WERI-Rb-1 (cell line): ENCODE measurements around the gene TRIM63.
"Not testable (repeated sequence)": the region's sequence is repeated elsewhere in the genome, so short reads cannot be mapped to it uniquely, and the experiment has no call there.

Source experiments
- DNase-seq: peaks from one replicate; pipeline ENCODE4 v3.0.0-alpha.2; 2020
- H3K27ac ChIP-seq: fragments of 250-450 bp; sonication (Bioruptor Pico); 2 replicates; pipeline ENCODE4 v1.5.1; 2020; ENCODE audit warnings: mild to moderate bottlenecking, moderate library complexity
- H3K27me3 ChIP-seq: fragments of 250-450 bp; sonication (Bioruptor Pico); 2 replicates; pipeline ENCODE4 v1.5.1; 2021; ENCODE audit warnings: mild to moderate bottlenecking, low read depth, moderate library complexity; ENCODE audit not compliant: insufficient read depth, severe bottlenecking
- H3K36me3 ChIP-seq: fragments of 250-450 bp; sonication (Bioruptor Pico); 2 replicates; pipeline ENCODE4 v1.5.1; 2020; ENCODE audit warnings: mild to moderate bottlenecking, moderate library complexity
- H3K4me3 ChIP-seq: 2 replicates; pipeline ENCODE4 v1.5.1; 2011; ENCODE audit warnings: low read depth, mild to moderate bottlenecking, control low read depth, low read length
- H3K9me3 ChIP-seq: fragments of 250-450 bp; sonication (Bioruptor Pico); 2 replicates; pipeline ENCODE4 v1.5.1; 2021; ENCODE audit warnings: mild to moderate bottlenecking, moderate library complexity; ENCODE audit not compliant: severe bottlenecking
- CTCF ChIP-seq: IDR thresholded peaks from 2 replicates; pipeline ENCODE4 v1.5.1; 2011; ENCODE audit warnings: low read depth, mild to moderate bottlenecking, control low read depth, inconsistent platforms, low read length

The TRIM63 gene

GRCh38 chr1:26097696-26098095 is 30.3 kb upstream of the TRIM63 start:
- Histone ChIP-seq H3K36me3 (no peaks in the 10 kb centered on the region), H3K4me3 (no peak overlapping the region), H3K27me3 (no peaks in the 10 kb centered on the region), H3K27ac (no peak overlapping the region), H3K9me3 (no peaks in the 10 kb centered on the region)
- no peak for DNase-seq
- no peak for TF ChIP-seq CTCF

DNA sequence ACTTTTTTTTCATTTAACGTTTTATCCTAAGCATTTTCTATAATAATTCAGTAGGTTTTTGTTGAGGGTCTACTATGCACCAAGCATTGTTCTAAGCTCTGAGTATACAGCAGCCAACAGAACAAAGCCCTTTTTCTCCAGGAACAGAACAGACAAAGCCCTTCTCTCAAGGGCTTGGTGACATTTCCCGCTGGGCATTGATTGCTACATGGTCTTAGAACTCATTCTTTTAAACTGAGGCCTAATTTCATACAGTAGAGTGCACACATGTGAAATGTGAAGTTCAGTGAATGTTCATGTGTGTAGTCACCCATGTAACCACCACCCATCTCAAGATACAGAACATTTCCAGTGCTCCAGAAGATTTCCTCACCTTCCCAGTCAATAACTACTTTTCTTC is 29.0 kb upstream of the TRIM63 start:
- H3K27me3 ChIP-seq = no peaks in the 10 kb centered on the region
- no peak for TF ChIP-seq CTCF
- no peak overlapping the region for H3K4me3 ChIP-seq
- H3K36me3 ChIP-seq = no peaks in the 10 kb centered on the region
- H3K27ac ChIP-seq = no peak overlapping the region
- no peak for DNase-seq
- H3K9me3 ChIP-seq = no peaks in the 10 kb centered on the region

DNA sequence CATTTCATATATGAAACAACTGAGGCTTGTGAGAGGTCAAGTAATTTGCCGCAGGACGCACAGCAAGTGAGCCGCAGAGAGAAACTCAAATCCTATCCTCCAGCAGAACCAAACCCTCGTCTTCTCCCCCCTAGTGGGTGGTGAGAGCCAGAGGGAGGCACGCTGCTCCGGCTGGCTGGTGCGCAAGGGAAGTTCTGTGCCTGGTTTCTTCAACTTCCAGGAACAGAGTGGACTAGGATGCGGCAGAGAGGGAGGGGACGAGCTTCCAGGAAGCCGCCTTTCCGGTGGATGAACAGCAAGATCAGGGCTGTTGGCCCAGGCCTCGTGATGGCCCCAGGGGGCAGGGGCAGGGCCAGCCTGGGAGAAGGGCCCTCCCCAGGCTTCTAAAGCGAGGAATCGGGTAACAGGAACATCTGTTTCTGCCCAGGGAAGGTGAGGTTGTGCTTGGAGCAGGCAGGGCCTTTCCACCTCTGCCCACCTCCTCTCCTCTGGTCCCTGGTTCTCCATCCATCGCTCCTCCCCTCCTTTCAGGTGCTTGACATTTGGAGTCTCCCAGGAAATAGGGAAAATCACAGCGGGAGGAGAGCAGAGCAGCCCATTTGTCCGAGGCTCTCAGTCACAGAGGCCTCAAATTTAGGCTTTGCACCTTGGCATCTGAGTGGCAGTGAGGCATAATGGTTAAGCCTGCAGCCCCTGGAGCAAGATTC is 27.4 kb upstream of the TRIM63 start:
- peak overlapping the region; percentile 20 for H3K4me3 ChIP-seq
- no peaks in the 10 kb centered on the region for H3K27me3 ChIP-seq

GRCh38 chr1:26094076-26094669 is 26.7 kb upstream of the TRIM63 start:
- Histone ChIP-seq H3K9me3 (peaks cover 2% of the 10 kb centered on the region), H3K27ac (peak overlapping the region; percentile 63), H3K27me3 (no peaks in the 10 kb centered on the region), H3K36me3 (no peaks in the 10 kb centered on the region), H3K4me3 (peak overlapping the region; percentile 20)
- peak; percentile 59 for DNase-seq
- no peak for TF ChIP-seq CTCF

More for the DNA sequence above, 27.4 kb upstream of the TRIM63 start:
- TF ChIP-seq CTCF = peak; percentile 17; the same call in 1 of the 2 replicates
- peak; percentile 79 for DNase-seq
- H3K27ac ChIP-seq = peak overlapping the region; percentile 63
- no peaks in the 10 kb centered on the region for H3K9me3 ChIP-seq
- H3K36me3 ChIP-seq = no peaks in the 10 kb centered on the region

GRCh38 chr1:26093569-26093968 is 26.1 kb upstream of the TRIM63 start:
- H3K36me3 ChIP-seq, H3K9me3 ChIP-seq, H3K4me3 ChIP-seq, H3K27me3 ChIP-seq, DNase-seq: not testable (repeated sequence)
- peak overlapping the region; percentile 63 for H3K27ac ChIP-seq

- no peak for TF ChIP-seq CTCF
- Histone ChIP-seq H3K27ac (no peak overlapping the region), H3K9me3 (peaks cover 2% of the 10 kb centered on the region), H3K4me3 (no peak overlapping the region), H3K36me3 (no peaks in the 10 kb centered on the region), H3K27me3 (no peaks in the 10 kb centered on the region)
- DNase-seq = no peak
Measured at GRCh38 chr1:26092422-26092821, 25.0 kb upstream of the TRIM63 start.
